Mesothelial cell of epicardium (in vitro differentiated cells): ENCODE data around the gene USP32. TPM values are rescaled to one million over a fixed set of nuclear protein-coding genes. Genes with fewer than 3 reads are reported as not detected.

Experiments
- DNase-seq, 2 experiments: peaks; one replicate each; pipeline ENCODE4 v3.0.0; 2021; ENCODE audit warnings: low spot score in 2 of 2; ENCODE audit not compliant: unreplicated experiment in 2 of 2
- H3K27ac Mint-ChIP-seq: 2 replicates; pipeline ENCODE4 v1.8.0; 2021; ENCODE audit warnings: mixed read lengths
- H3K27me3 Mint-ChIP-seq: 2 replicates; pipeline ENCODE4 v1.8.0; 2021; ENCODE audit warnings: low read depth, mixed read lengths
- H3K36me3 Mint-ChIP-seq: 2 replicates; pipeline ENCODE4 v1.8.0; 2021; ENCODE audit warnings: mixed read lengths
- H3K4me1 Mint-ChIP-seq: 2 replicates; pipeline ENCODE4 v1.8.0; 2021; ENCODE audit warnings: mixed read lengths
- H3K4me3 Mint-ChIP-seq: 2 replicates; pipeline ENCODE4 v1.8.0; 2021; ENCODE audit warnings: mild to moderate bottlenecking, moderate library complexity, mixed read lengths
- H3K9me3 Mint-ChIP-seq: 2 replicates; pipeline ENCODE4 v1.8.0; 2021; ENCODE audit warnings: mixed read lengths
- CTCF ChIP-seq: fragments of 200-600 bp; sonication (generic); IDR thresholded peaks from one replicate; pipeline ENCODE4 v1.5.0; 2021; ENCODE audit warnings: antibody characterized with exemption; ENCODE audit not compliant: unreplicated experiment
- total RNA-seq: library from RNA; stranded (reverse); gene quantifications from 3 replicates; pipeline ENCODE4 v1.2.1, GENCODE V29; 2021

The USP32 gene
- total RNA-seq, 1 donor from 2014 or later, result 48.4 TPM

GRCh38 chr17:60153606-60154390, 238.1 kb downstream of the USP32 start:
- H3K27me3 Mint-ChIP-seq, result peaks cover 91% of the 10 kb centered on the region
- TF ChIP-seq CTCF, result no peak
- H3K4me3 Mint-ChIP-seq, result no peak overlapping the region
- H3K9me3 Mint-ChIP-seq, result no peaks in the 10 kb centered on the region
- no peak overlapping the region for H3K27ac Mint-ChIP-seq
- DNase-seq, result no peak
- peaks cover 8% of the 10 kb centered on the region for H3K4me1 Mint-ChIP-seq
- no peaks in the 10 kb centered on the region for H3K36me3 Mint-ChIP-seq

- no peaks in the 10 kb centered on the region for H3K36me3 Mint-ChIP-seq
- TF ChIP-seq CTCF, result no peak
- no peaks in the 10 kb centered on the region for H3K9me3 Mint-ChIP-seq
- H3K4me1 Mint-ChIP-seq, result peaks cover 8% of the 10 kb centered on the region
- peaks cover 91% of the 10 kb centered on the region for H3K27me3 Mint-ChIP-seq
- H3K4me3 Mint-ChIP-seq, result no peak overlapping the region
- no peak overlapping the region for H3K27ac Mint-ChIP-seq
- no peak for DNase-seq
These were observed 240.6 kb downstream of the USP32 start for GRCh38 chr17:60151355-60151754.

GRCh38 chr17:60149691-60150582, 242.0 kb downstream of the USP32 start, which contains the start of gene CA4:
Gene CA4 (plus strand): TSS chr17:60149973. CDS start chr17:60150035, 62 bp downstream.
- TF ChIP-seq CTCF, result no peak
- Mint-ChIP-seq H3K9me3 (no peaks in the 10 kb centered on the region), H3K27me3 (peaks cover 96% of the 10 kb centered on the region), H3K4me1 (peaks cover 12% of the 10 kb centered on the region), H3K27ac (no peak within 1 kb of the TSS), H3K36me3 (no peaks in the 10 kb centered on the region), H3K4me3 (peak within 1 kb of the TSS; percentile 61)
- no peak for DNase-seq

GRCh38 chr17:60148373-60148772, 243.6 kb downstream of the USP32 start:
- peaks cover 10% of the 10 kb centered on the region for H3K4me1 Mint-ChIP-seq
- H3K9me3 Mint-ChIP-seq, result no peaks in the 10 kb centered on the region
- no peak for DNase-seq
- H3K36me3 Mint-ChIP-seq, result no peaks in the 10 kb centered on the region
- no peak for TF ChIP-seq CTCF
- no peak overlapping the region for H3K27ac Mint-ChIP-seq
- no peak overlapping the region for H3K4me3 Mint-ChIP-seq
- H3K27me3 Mint-ChIP-seq, result peaks cover 97% of the 10 kb centered on the region

GRCh38 chr17:60147553-60148223, 244.2 kb downstream of the USP32 start:
- H3K4me1 Mint-ChIP-seq, result peaks cover 15% of the 10 kb centered on the region
- DNase-seq, result no peak
- no peak overlapping the region for H3K27ac Mint-ChIP-seq
- TF ChIP-seq CTCF, result no peak
- H3K36me3 Mint-ChIP-seq, result no peaks in the 10 kb centered on the region
- peaks cover 98% of the 10 kb centered on the region for H3K27me3 Mint-ChIP-seq
- H3K4me3 Mint-ChIP-seq, result no peak overlapping the region
- H3K9me3 Mint-ChIP-seq, result no peaks in the 10 kb centered on the region
